ENCODE data around the gene JPH2.

Gene JPH2

GRCh38 chr20:44223721-44224120 lies 36.7 kb upstream of the JPH2 start:
- H3K4me2 ChIP-seq: no peak overlapping the region
- H3K4me3 ChIP-seq: no peak overlapping the region
- no peaks in the 10 kb centered on the region for H3K9me3 ChIP-seq
- H3K27me3 ChIP-seq: no peaks in the 10 kb centered on the region
- H3K9ac ChIP-seq: no peak overlapping the region
- H3K27ac ChIP-seq: no peak overlapping the region
- no peaks in the 10 kb centered on the region for H3K36me3 ChIP-seq
- peaks cover 13% of the 10 kb centered on the region for H3K4me1 ChIP-seq
- peaks cover 7% of the 10 kb centered on the region; the same call in 1 of the 2 replicates for H4K20me1 ChIP-seq
- no peak for TF ChIP-seq Cebpa-rat (IDR thresholded peaks at IDR 0.05)

GRCh38 chr20:44222633-44223368 lies 35.8 kb upstream of the JPH2 start:
- Histone ChIP-seq H3K4me2 (no peak overlapping the region), H3K4me1 (peaks cover 22% of the 10 kb centered on the region), H3K27ac (no peak overlapping the region), H3K4me3 (no peak overlapping the region), H3K9ac (no peak overlapping the region), H3K9me3 (no peaks in the 10 kb centered on the region), H3K36me3 (no peaks in the 10 kb centered on the region), H4K20me1 (peaks cover 7% of the 10 kb centered on the region; the same call in 1 of the 2 replicates), H3K27me3 (no peaks in the 10 kb centered on the region)
- TF ChIP-seq Cebpa-rat (IDR thresholded peaks at IDR 0.05): no peak

GRCh38 chr20:44222027-44222426 lies 35.0 kb upstream of the JPH2 start:
- Histone ChIP-seq H3K27me3 (no peaks in the 10 kb centered on the region), H3K36me3 (no peaks in the 10 kb centered on the region), H3K27ac (no peak overlapping the region), H3K4me3 (no peak overlapping the region), H4K20me1 (peaks cover 7% of the 10 kb centered on the region; the same call in 1 of the 2 replicates), H3K9me3 (no peaks in the 10 kb centered on the region), H3K9ac (no peak overlapping the region), H3K4me2 (no peak overlapping the region), H3K4me1 (peaks cover 27% of the 10 kb centered on the region)
- no peak for TF ChIP-seq Cebpa-rat (IDR thresholded peaks at IDR 0.05)

- TF ChIP-seq Cebpa-rat (IDR thresholded peaks at IDR 0.05): no peak
- Histone ChIP-seq H3K4me2 (no peak overlapping the region), H3K4me1 (peaks cover 27% of the 10 kb centered on the region), H3K36me3 (peaks cover 2% of the 10 kb centered on the region; the same call in 1 of the 2 replicates), H3K27ac (no peak overlapping the region), H3K27me3 (no peaks in the 10 kb centered on the region), H4K20me1 (peaks cover 7% of the 10 kb centered on the region; the same call in 1 of the 2 replicates), H3K9ac (no peak overlapping the region), H3K4me3 (no peak overlapping the region), H3K9me3 (no peaks in the 10 kb centered on the region)
These were observed 34.5 kb upstream of the JPH2 start for GRCh38 chr20:44221368-44221954.

DNA sequence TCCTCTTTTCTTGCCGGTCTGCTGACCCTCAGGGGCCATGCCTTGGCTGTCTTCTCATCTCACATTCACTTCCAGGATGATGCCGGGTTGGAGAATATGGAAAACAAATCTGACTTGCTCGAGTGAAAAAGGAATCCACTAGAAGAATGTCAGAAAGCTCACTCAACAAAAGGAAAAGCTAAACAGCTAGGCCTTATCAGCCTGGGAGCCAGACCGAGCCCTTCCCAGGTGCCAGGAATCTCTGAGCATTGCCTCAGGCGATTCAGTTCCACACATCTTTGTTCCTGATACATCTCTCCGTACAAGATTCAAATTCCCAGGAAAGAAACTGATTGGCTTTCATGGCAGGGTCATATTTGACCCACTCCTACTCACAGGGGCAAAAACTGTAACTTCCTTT lies 32.8 kb upstream of the JPH2 start:
- peaks cover 5% of the 10 kb centered on the region; the same call in 1 of the 2 replicates for H3K36me3 ChIP-seq
- H3K27me3 ChIP-seq: no peaks in the 10 kb centered on the region
- H3K9me3 ChIP-seq: no peaks in the 10 kb centered on the region
- H4K20me1 ChIP-seq: peaks cover 7% of the 10 kb centered on the region; the same call in 1 of the 2 replicates
- H3K4me1 ChIP-seq: peaks cover 23% of the 10 kb centered on the region
- no peak overlapping the region for H3K4me2 ChIP-seq
- H3K9ac ChIP-seq: no peak overlapping the region
- no peak overlapping the region for H3K4me3 ChIP-seq
- no peak for TF ChIP-seq Cebpa-rat (IDR thresholded peaks at IDR 0.05)
- H3K27ac ChIP-seq: no peak overlapping the region

DNA sequence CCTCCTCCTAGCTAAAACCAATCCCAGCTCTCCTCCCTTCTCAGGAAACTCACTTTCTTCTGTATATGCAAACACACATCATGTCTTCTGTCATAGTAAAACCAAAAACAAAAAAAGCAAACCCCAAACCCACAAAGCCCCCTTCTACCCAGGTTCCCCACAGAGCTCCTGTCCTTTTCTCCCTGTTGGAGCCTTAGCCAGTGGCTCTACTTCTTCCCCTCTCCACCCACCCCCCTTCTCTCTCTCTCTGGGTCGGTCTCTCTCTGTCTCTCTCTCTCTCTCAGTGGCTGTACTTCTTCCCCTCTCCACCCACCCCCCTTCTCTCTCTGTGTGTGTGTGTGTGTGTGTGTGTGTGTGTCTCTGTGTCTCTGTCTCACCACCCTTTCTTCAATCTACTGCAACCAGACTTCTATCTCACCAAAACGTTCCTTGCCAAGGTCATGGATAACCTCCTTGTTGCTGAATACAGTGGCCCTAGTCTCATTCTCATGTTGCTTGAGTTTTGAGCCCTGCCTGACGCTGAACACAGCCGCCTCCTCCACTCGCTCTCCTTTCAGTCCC lies 32.3 kb upstream of the JPH2 start:
- Histone ChIP-seq H3K4me1 (peaks cover 23% of the 10 kb centered on the region), H3K4me2 (0 out of 2 replicates have a peak overlapping the region, but pooled peaks have one; percentile 57), H3K9me3 (no peaks in the 10 kb centered on the region), H3K4me3 (no peak overlapping the region), H3K9ac (no peak overlapping the region), H3K27me3 (no peaks in the 10 kb centered on the region), H3K27ac (no peak overlapping the region), H3K36me3 (peaks cover 5% of the 10 kb centered on the region; the same call in 1 of the 2 replicates), H4K20me1 (peaks cover 7% of the 10 kb centered on the region; the same call in 1 of the 2 replicates)
- no peak for TF ChIP-seq Cebpa-rat (IDR thresholded peaks at IDR 0.05)

DNA sequence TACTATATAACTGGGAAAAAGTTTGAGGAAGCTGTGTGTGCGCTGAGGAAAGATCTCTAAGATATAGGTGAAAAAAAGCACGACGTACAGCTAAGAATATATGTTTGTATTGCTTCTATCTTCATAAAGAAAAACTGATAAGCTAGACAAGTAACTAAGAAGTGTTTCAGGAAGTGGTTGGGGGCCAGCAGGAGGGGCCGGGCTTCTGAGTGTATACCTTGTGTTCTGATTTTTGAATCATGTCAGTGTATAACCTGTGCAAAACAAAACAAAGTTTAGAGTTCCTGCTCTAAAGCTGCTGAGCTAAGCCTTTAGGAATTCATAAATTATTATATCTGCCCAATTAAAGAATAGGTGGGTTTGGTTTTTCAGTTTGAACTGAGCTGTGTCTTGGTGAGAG lies 31.5 kb upstream of the JPH2 start:
- Histone ChIP-seq H3K27ac (no peak overlapping the region), H4K20me1 (peaks cover 7% of the 10 kb centered on the region; the same call in 1 of the 2 replicates), H3K4me1 (peaks cover 23% of the 10 kb centered on the region), H3K9me3 (no peaks in the 10 kb centered on the region), H3K36me3 (peaks cover 5% of the 10 kb centered on the region; the same call in 1 of the 2 replicates), H3K4me2 (peak overlapping the region; percentile 57), H3K4me3 (no peak overlapping the region), H3K27me3 (no peaks in the 10 kb centered on the region), H3K9ac (peak overlapping the region; percentile 16; the same call in 1 of the 2 replicates)
- TF ChIP-seq Cebpa-rat (IDR thresholded peaks at IDR 0.05): no peak

DNA sequence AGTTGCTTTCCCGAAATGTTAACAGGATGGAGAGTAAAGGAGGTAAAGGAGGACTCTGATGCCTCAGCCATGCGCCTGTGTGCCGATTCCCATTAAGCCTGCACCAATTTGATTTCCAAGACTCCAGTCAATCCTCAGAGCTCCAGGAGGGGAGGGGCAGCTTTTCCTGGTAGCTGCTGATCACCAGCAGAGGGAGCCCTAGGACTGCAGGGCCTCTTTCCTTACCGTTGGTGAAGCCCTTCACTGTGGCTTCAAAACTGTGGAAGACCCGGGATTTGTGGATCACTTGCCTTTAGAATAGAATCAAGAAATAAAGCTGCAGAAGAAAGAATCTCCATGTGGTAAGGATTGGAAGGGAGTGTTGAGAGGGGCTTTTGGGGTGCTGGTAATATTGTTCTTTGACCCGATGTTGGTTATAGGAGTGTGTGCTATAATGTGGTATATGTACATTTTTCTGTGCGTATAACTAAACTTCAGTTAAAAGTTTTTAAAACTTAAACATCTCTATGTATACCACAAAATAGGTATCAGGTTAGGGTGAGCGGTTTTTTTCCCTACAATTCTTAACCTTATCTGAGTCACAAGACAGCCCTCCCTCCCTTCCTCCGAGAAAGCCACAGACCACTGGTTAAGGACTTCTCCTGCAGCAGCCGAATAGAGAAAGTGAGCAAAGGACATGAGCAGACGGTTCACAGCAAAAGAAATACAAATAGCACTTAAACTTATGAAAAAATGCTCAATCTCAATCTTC lies 30.5 kb upstream of the JPH2 start:
- H3K9ac ChIP-seq: no peak overlapping the region
- peak overlapping the region; percentile 57 for H3K4me2 ChIP-seq
- no peak overlapping the region for H3K27ac ChIP-seq
- peaks cover 5% of the 10 kb centered on the region; the same call in 1 of the 2 replicates for H3K36me3 ChIP-seq
- no peak overlapping the region for H3K4me3 ChIP-seq
- H3K9me3 ChIP-seq: no peaks in the 10 kb centered on the region
- H3K27me3 ChIP-seq: no peaks in the 10 kb centered on the region
- no peak for TF ChIP-seq Cebpa-rat (IDR thresholded peaks at IDR 0.05)
- peaks cover 4% of the 10 kb centered on the region; the same call in 1 of the 2 replicates for H4K20me1 ChIP-seq
- H3K4me1 ChIP-seq: peaks cover 23% of the 10 kb centered on the region

- Histone ChIP-seq H3K36me3 (peaks cover 5% of the 10 kb centered on the region; the same call in 1 of the 2 replicates), H3K9me3 (no peaks in the 10 kb centered on the region), H4K20me1 (peaks cover 4% of the 10 kb centered on the region), H3K27me3 (no peaks in the 10 kb centered on the region), H3K4me1 (peaks cover 37% of the 10 kb centered on the region), H3K4me2 (no peak overlapping the region), H3K4me3 (no peak overlapping the region), H3K9ac (no peak overlapping the region), H3K27ac (no peak overlapping the region)
- TF ChIP-seq Cebpa-rat (IDR thresholded peaks at IDR 0.05): no peak
These were observed 28.1 kb upstream of the JPH2 start for GRCh38 chr20:44215125-44215524.

Measured in BLaER1 (cell line).